Measurements from ENCODE around the gene DOCK8. TPM values are rescaled to one million over a fixed set of nuclear protein-coding genes. Genes with fewer than 3 reads are reported as not detected.

The DOCK8 gene
- total RNA-seq, 1 experiment from 2014 or later, result 1.4 TPM

DNA sequence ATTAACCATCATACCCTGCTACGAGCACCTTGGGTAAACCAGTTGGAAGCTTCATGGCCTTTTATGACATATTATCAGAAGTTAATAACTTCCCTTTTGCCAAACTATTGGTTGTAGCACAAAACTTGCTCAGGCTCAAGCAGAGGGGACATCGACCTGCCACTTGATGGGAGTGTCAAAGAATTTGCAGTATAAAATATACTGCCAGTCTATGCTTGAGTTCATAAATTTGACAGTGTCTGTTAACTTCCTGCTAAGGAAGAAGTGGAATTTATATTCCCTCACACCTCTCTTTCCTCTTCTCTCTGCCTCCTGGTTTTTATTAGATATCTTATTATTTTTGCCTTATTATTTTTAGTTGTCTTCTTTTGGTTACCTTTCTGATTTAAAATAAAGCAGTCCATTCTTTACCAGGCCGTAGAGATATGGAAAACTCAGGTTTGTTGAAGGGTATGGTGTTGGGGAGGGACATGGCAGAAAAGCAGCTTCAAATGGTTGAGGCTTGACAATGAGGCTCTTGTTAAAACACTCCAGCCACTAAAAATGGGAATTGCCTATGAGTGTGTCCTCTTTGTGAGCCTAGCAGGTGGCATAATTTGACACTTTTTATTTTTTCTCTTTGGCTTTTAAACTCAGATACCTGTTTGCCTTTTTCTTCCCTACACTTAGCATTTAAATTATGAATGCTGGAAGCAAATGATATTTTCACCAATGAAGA, 298.0 kb downstream of the DOCK8 start:
- TF ChIP-seq, protein P1, sequence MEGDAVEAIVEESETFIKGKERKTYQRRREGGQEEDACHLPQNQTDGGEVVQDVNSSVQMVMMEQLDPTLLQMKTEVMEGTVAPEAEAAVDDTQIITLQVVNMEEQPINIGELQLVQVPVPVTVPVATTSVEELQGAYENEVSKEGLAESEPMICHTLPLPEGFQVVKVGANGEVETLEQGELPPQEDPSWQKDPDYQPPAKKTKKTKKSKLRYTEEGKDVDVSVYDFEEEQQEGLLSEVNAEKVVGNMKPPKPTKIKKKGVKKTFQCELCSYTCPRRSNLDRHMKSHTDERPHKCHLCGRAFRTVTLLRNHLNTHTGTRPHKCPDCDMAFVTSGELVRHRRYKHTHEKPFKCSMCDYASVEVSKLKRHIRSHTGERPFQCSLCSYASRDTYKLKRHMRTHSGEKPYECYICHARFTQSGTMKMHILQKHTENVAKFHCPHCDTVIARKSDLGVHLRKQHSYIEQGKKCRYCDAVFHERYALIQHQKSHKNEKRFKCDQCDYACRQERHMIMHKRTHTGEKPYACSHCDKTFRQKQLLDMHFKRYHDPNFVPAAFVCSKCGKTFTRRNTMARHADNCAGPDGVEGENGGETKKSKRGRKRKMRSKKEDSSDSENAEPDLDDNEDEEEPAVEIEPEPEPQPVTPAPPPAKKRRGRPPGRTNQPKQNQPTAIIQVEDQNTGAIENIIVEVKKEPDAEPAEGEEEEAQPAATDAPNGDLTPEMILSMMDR (conservative IDR thresholded peaks at IDR 0.05), result no peak
- Histone ChIP-seq H3K9me3 (ENCODE audit: control insufficient read depth, low read depth, low read length) (no peaks in the 10 kb centered on the region), H2BK120ac (ENCODE audit: low read depth, low read length, poor library complexity, severe bottlenecking) (no peak overlapping the region), H3K79me2 (ENCODE audit: insufficient read depth, low read length) (peaks cover 2% of the 10 kb centered on the region; the same call in 1 of the 2 replicates), H3K56ac (ENCODE audit: insufficient read length, low read depth, low read length) (no peak overlapping the region), H3K9ac (ENCODE audit: extremely low read depth, insufficient read length, low read length) (no peak overlapping the region), H4K91ac (ENCODE audit: insufficient read length, low read depth, low read length) (no peak overlapping the region), H3K23ac (ENCODE audit: insufficient read length, low read depth, low read length) (no peak overlapping the region), H3K4me1 (ENCODE audit: insufficient read depth, low read length) (no peaks in the 10 kb centered on the region), H4K20me1 (ENCODE audit: control insufficient read depth, insufficient read depth, insufficient read length) (no peaks in the 10 kb centered on the region), H3K14ac (ENCODE audit: insufficient read depth, low read length) (no peak overlapping the region), H3T11ph (ENCODE audit: low read length) (no peak overlapping the region), H4K8ac (replicated peaks; ENCODE audit: insufficient read length, low read depth, low read length) (no peak overlapping the region), H3K18ac (ENCODE audit: insufficient read length, low read depth, low read length) (no peak overlapping the region), H3K27ac (ENCODE audit: insufficient read length, low read depth, low read length) (no peak overlapping the region), H2AK5ac (ENCODE audit: insufficient read length, low read length) (no peak overlapping the region), H2BK12ac (ENCODE audit: insufficient read length, low read depth, low read length) (no peak overlapping the region), H2AFZ (ENCODE audit: low read length) (no peak overlapping the region), H2BK15ac (ENCODE audit: low read depth, low read length) (no peak overlapping the region), H3K4me2 (ENCODE audit: insufficient read depth, insufficient read length, low read length) (no peak overlapping the region), H2BK20ac (ENCODE audit: low read depth, low read length, poor library complexity, severe bottlenecking) (no peak overlapping the region), H4K5ac (ENCODE audit: insufficient read length, low read depth, low read length) (no peak overlapping the region), H2BK5ac (ENCODE audit: insufficient read length, low read length) (no peak overlapping the region), H3K27me3 (ENCODE audit: insufficient read depth, low read length) (no peaks in the 10 kb centered on the region), H3K4ac (ENCODE audit: low read depth, low read length) (no peak overlapping the region), H3K23me2 (ENCODE audit: insufficient read length, low read depth, low read length, poor library complexity, severe bottlenecking) (no peaks in the 10 kb centered on the region), H3K79me1 (ENCODE audit: insufficient read depth, low read depth, low read length, poor library complexity, severe bottlenecking) (peaks cover 8% of the 10 kb centered on the region)
- DNase-seq, result no peak
- WGBS (ENCODE audit: extremely low coverage, insufficient read length, low lambda C conversion rate), result no CpG with 5 or more reads among the region's 3 CpGs
- no peak overlapping the region for H3K4me3 Mint-ChIP-seq
- H3K27me3 Mint-ChIP-seq (ENCODE audit: low read depth), result no peaks in the 10 kb centered on the region; the same call in 1 of the 2 replicates
- H3K9me3 Mint-ChIP-seq, result peaks cover 7 to 9% of the 10 kb centered on the region in 2 experiments
- no peak overlapping the region for H3K27ac Mint-ChIP-seq
- H3K4me1 Mint-ChIP-seq, result peaks cover 5 to 10% of the 10 kb centered on the region in 2 experiments; a peak in 3 of 4 replicates
- peaks cover 6 to 12% (median 10%) of the 10 kb centered on the region in 3 experiments; a peak in 6 of 7 replicates for H3K36me3 Mint-ChIP-seq (ENCODE audit: insufficient read depth in 1 of 3, low read depth in 3 of 3)

Other genes starting within 250 kb of the DOCK8 start
- 8.7 and 9.2 TPM in 2 replicates for gene WASHC1, start 185.4 kb upstream of the DOCK8 start, total RNA-seq (2021)
- 0.20 and 0.22 TPM in 2 replicates for gene FOXD4, start 96.4 kb upstream of the DOCK8 start, total RNA-seq (2021)
- gene ZNG1A, start 35.8 kb upstream of the DOCK8 start, total RNA-seq (2021), result 31.1 and 31.9 TPM in 2 replicates